ENCODE measurements around the gene GCFC2. TPM values are rescaled to one million over a fixed set of nuclear protein-coding genes. Genes with fewer than 3 reads are reported as not detected.

Gene GCFC2
- total RNA-seq, 1 experiment from 2014 or later: 18.3 TPM

DNA sequence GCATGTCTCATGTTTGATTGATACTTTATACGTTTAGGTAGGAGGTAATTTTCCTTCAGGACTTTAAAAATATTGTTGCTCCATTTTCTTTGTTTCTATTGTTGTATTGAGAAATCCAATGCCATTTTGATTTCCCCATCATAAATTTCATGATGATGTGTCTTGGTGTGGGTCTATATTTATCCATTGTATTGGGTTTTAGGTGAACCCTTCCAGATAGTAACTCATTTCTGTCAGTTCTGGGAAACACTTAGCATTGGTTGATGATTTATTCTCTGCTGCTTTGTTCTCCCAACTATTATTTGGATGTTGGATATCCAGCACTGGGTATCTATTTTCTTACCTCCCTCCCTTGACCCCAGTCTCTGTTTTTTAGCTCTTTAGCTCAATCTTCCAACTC, 54.2 kb downstream of the GCFC2 start:
- Histone ChIP-seq H2BK20ac (ENCODE audit: low read depth, low read length, poor library complexity, severe bottlenecking) (no peak overlapping the region), H4K20me1 (ENCODE audit: control insufficient read depth, insufficient read depth, insufficient read length) (no peaks in the 10 kb centered on the region), H3K27ac (ENCODE audit: insufficient read length, low read depth, low read length) (no peak overlapping the region), H2AK5ac (ENCODE audit: insufficient read length, low read length) (no peak overlapping the region), H3K9me3 (ENCODE audit: control insufficient read depth, low read depth, low read length) (no peaks in the 10 kb centered on the region), H4K91ac (ENCODE audit: insufficient read length, low read depth, low read length) (no peak overlapping the region), H4K5ac (ENCODE audit: insufficient read length, low read depth, low read length) (no peak overlapping the region), H3K23me2 (ENCODE audit: insufficient read length, low read depth, low read length, poor library complexity, severe bottlenecking) (no peaks in the 10 kb centered on the region), H3K27me3 (ENCODE audit: insufficient read depth, low read length) (no peaks in the 10 kb centered on the region; the same call in 1 of the 2 replicates), H2BK15ac (ENCODE audit: low read depth, low read length) (no peak overlapping the region), H3K18ac (ENCODE audit: insufficient read length, low read depth, low read length) (no peak overlapping the region), H3K4me1 (ENCODE audit: insufficient read depth, low read length) (no peaks in the 10 kb centered on the region), H3K23ac (ENCODE audit: insufficient read length, low read depth, low read length) (no peak overlapping the region), H3K4me2 (ENCODE audit: insufficient read depth, insufficient read length, low read length) (no peak overlapping the region), H4K8ac (replicated peaks; ENCODE audit: insufficient read length, low read depth, low read length) (no peak overlapping the region), H3K56ac (ENCODE audit: insufficient read length, low read depth, low read length) (no peak overlapping the region), H2BK120ac (ENCODE audit: low read depth, low read length, poor library complexity, severe bottlenecking) (no peak overlapping the region), H2AFZ (ENCODE audit: low read length) (no peak overlapping the region), H3K9ac (ENCODE audit: extremely low read depth, insufficient read length, low read length) (no peak overlapping the region), H2BK12ac (ENCODE audit: insufficient read length, low read depth, low read length) (no peak overlapping the region), H3K79me2 (ENCODE audit: insufficient read depth, low read length) (no peaks in the 10 kb centered on the region; the same call in 1 of the 2 replicates), H3T11ph (ENCODE audit: low read length) (no peak overlapping the region), H3K79me1 (ENCODE audit: insufficient read depth, low read depth, low read length, poor library complexity, severe bottlenecking) (no peaks in the 10 kb centered on the region), H3K4ac (ENCODE audit: low read depth, low read length) (no peak overlapping the region), H2BK5ac (ENCODE audit: insufficient read length, low read length) (no peak overlapping the region), H3K14ac (ENCODE audit: insufficient read depth, low read length) (no peak overlapping the region)
- Mint-ChIP-seq H3K27ac (no peak overlapping the region), H3K9me3 (no peaks in the 10 kb centered on the region), H3K27me3 (ENCODE audit: low read depth) (no peaks in the 10 kb centered on the region), H3K4me1 (peaks cover 8 to 12% of the 10 kb centered on the region in 2 experiments), H3K36me3 (ENCODE audit: insufficient read depth in 1 of 3, low read depth in 3 of 3) (peaks cover 47 to 92% (median 81%) of the 10 kb centered on the region in 3 experiments), H3K4me3 (no peak overlapping the region)
- WGBS (ENCODE audit: extremely low coverage, insufficient read length, low lambda C conversion rate): no CpG with 5 or more reads among the region's 1 CpG
- no peak for DNase-seq
- TF ChIP-seq, protein P1, sequence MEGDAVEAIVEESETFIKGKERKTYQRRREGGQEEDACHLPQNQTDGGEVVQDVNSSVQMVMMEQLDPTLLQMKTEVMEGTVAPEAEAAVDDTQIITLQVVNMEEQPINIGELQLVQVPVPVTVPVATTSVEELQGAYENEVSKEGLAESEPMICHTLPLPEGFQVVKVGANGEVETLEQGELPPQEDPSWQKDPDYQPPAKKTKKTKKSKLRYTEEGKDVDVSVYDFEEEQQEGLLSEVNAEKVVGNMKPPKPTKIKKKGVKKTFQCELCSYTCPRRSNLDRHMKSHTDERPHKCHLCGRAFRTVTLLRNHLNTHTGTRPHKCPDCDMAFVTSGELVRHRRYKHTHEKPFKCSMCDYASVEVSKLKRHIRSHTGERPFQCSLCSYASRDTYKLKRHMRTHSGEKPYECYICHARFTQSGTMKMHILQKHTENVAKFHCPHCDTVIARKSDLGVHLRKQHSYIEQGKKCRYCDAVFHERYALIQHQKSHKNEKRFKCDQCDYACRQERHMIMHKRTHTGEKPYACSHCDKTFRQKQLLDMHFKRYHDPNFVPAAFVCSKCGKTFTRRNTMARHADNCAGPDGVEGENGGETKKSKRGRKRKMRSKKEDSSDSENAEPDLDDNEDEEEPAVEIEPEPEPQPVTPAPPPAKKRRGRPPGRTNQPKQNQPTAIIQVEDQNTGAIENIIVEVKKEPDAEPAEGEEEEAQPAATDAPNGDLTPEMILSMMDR (conservative IDR thresholded peaks at IDR 0.05): no peak
